Measurements from ENCODE around the gene KIAA1755.

DNA sequence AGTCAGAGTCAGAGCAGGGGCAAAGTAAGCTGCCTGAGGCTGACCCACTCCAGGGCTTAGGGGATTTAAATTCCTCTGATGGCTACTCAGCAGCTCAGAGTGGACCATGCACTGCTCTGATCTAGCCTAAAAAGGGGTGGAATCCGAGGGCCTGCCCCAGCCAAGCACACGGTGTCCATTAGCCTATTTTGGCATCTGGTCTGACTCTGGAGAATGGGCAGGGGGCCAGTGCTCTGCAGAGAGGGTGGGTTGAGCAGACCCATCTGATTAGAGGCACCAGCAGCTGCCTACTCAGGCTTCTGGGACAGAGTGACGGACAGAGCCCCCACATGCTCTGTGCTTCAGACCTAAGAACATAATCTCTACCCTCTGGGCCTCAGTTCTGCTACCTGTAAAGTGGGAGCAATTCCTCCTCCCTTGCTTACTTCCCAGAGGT, 69.6 kb downstream of the KIAA1755 start:
- TF ChIP-seq, protein P1, sequence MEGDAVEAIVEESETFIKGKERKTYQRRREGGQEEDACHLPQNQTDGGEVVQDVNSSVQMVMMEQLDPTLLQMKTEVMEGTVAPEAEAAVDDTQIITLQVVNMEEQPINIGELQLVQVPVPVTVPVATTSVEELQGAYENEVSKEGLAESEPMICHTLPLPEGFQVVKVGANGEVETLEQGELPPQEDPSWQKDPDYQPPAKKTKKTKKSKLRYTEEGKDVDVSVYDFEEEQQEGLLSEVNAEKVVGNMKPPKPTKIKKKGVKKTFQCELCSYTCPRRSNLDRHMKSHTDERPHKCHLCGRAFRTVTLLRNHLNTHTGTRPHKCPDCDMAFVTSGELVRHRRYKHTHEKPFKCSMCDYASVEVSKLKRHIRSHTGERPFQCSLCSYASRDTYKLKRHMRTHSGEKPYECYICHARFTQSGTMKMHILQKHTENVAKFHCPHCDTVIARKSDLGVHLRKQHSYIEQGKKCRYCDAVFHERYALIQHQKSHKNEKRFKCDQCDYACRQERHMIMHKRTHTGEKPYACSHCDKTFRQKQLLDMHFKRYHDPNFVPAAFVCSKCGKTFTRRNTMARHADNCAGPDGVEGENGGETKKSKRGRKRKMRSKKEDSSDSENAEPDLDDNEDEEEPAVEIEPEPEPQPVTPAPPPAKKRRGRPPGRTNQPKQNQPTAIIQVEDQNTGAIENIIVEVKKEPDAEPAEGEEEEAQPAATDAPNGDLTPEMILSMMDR (conservative IDR thresholded peaks at IDR 0.05; ENCODE audit: low read depth, low read length) = no peak
- TF ChIP-seq EZH2 (IDR thresholded peaks at IDR 0.05; ENCODE audit: borderline replicate concordance, low read depth, low read length, poor library complexity, severe bottlenecking) = no peak
